Measurements from ENCODE around the gene FOXD4L3. TPM values are rescaled to one million over a fixed set of nuclear protein-coding genes. Genes with fewer than 3 reads are reported as not detected.
"Not testable (repeated sequence)": the region's sequence is repeated elsewhere in the genome, so short reads cannot be mapped to it uniquely, and the experiment has no call there.

Gene FOXD4L3
- total RNA-seq, 1 donor from 2014 or later = 0.47 TPM

DNA sequence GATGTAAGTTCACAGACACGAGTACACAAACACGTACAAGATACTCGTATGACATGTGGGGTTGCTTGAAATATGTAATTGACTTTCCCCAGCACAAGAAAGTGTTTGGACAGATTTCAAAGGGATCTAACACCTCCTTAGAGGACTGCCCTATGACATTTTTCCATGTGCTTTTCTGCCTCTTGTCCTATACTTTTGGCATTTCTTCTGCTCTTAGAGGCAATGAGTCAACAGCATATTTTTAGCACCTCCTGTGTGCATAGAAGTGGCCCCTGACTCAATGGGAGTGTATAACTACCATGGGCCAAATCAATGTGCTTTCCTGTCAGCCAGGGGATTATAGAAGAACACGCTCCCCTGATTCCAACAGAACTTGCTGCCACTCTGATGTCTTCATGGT, 49.0 kb downstream of the FOXD4L3 start:
- DNase-seq = not testable (repeated sequence)

Other genes with a start within 250 kb of the FOXD4L3 start
- 34.2 TPM for gene ZNG1C, start 60.9 kb upstream of the FOXD4L3 start, total RNA-seq
- 5.6 TPM for gene PGM5, start 53.7 kb downstream of the FOXD4L3 start, total RNA-seq
- gene TMEM252, start 238.0 kb downstream of the FOXD4L3 start, total RNA-seq = not detected